BLaER1 treated with 17β-estradiol and CSF1 and Interleukin-3, amounts not matched to agents 10 nM and 100 nM (cell line): Measurements from ENCODE around the gene WDR86.

Experiments
- H3K27ac ChIP-seq, 11 experiments: shearing (Covaris generic); formaldehyde crosslinking; 2 replicates each; pipeline ENCODE4 v1.8.1; 2022
- H3K27me3 ChIP-seq, 11 experiments: shearing (Covaris generic); formaldehyde crosslinking; 2 replicates each; pipeline ENCODE4 v1.8.1; 2022
- H3K36me3 ChIP-seq, 11 experiments: shearing (Covaris generic); formaldehyde crosslinking; 2 replicates each; pipeline ENCODE4 v1.8.1; 2022
- H3K4me1 ChIP-seq, 10 experiments: shearing (Covaris generic); formaldehyde crosslinking; 2 replicates each; pipeline ENCODE4 v1.8.1; 2022
- H3K4me2 ChIP-seq, 11 experiments: shearing (Covaris generic); formaldehyde crosslinking; 2 replicates each; pipeline ENCODE4 v1.8.1; 2022
- H3K4me3 ChIP-seq, 10 experiments: shearing (Covaris generic); formaldehyde crosslinking; 2 replicates each; pipeline ENCODE4 v1.8.1; 2022
- H3K9ac ChIP-seq, 11 experiments: shearing (Covaris generic); formaldehyde crosslinking; 2 replicates each; pipeline ENCODE4 v1.8.1; 2022
- H3K9me3 ChIP-seq, 11 experiments: shearing (Covaris generic); formaldehyde crosslinking; replicated peaks in 1 of 11; 2 replicates each; pipeline ENCODE4 v1.8.1; 2022
- H4K20me1 ChIP-seq, 11 experiments: shearing (Covaris generic); formaldehyde crosslinking; 2 replicates each; pipeline ENCODE4 v1.8.1; 2022
- Cebpa-rat ChIP-seq, 11 experiments: shearing (Covaris generic); IDR thresholded peaks; 2 replicates each; pipeline ENCODE4 v1.8.1; 2022

WDR86 gene

GRCh38 chr7:151409667-151410404, at the start of gene WDR86:
Gene WDR86 (minus strand): TSS chr7:151410038. CDS start chr7:151409589, 449 bp downstream.
- Histone ChIP-seq H3K4me2 (peak within 1 kb of the TSS; percentile 85 to 96 (median 91)), H3K4me3 (peak within 1 kb of the TSS; percentile 41 to 66 (median 56)), H3K9me3 (no peaks in the 10 kb centered on the region), H3K27ac (peak within 1 kb of the TSS in 4 of 11 experiments; percentile 4 to 57 (median 22); a peak in 4 of 22 replicates), H4K20me1 (peaks cover 0 to 58% (median 22%) of the 10 kb centered on the region in 11 experiments; a peak in 13 of 22 replicates), H3K27me3 (peaks cover 80 to 97% (median 92%) of the 10 kb centered on the region in 11 experiments), H3K9ac (peak within 1 kb of the TSS in 10 of 11 experiments; percentile 27 to 71 (median 52); a peak in 16 of 22 replicates), H3K4me1 (peaks cover 37 to 56% (median 48%) of the 10 kb centered on the region in 10 experiments), H3K36me3 (no peaks in the 10 kb centered on the region)
- TF ChIP-seq Cebpa-rat (IDR thresholded peaks at IDR 0.05) = no peak

- H3K36me3 ChIP-seq = peaks cover 0 to 10% (median 5%) of the 10 kb centered on the region in 11 experiments; a peak in 13 of 22 replicates
- peaks cover 0 to 18% (median 10%) of the 10 kb centered on the region in 10 experiments; a peak in 16 of 20 replicates for H3K4me1 ChIP-seq
- H3K9ac ChIP-seq = no peak overlapping the region
- peaks cover 3 to 11% (median 5%) of the 10 kb centered on the region in 11 experiments for H3K9me3 ChIP-seq
- peak overlapping the region in 5 of 11 experiments; percentile 5 to 69 (median 22); a peak in 1 of 22 replicates for H3K4me2 ChIP-seq
- no peaks in the 10 kb centered on the region for H3K27me3 ChIP-seq
- H3K27ac ChIP-seq = no peak overlapping the region
- H3K4me3 ChIP-seq = no peak overlapping the region
- peaks cover 0 to 15% (median 0%) of the 10 kb centered on the region in 11 experiments; a peak in 3 of 22 replicates for H4K20me1 ChIP-seq
- TF ChIP-seq Cebpa-rat (IDR thresholded peaks at IDR 0.05) = no peak
Measured at GRCh38 chr7:151457534-151457933, 47.7 kb upstream of the WDR86 start.

GRCh38 chr7:151456782-151457181, 46.9 kb upstream of the WDR86 start:
- Histone ChIP-seq H3K4me1 (peaks cover 0 to 18% (median 10%) of the 10 kb centered on the region in 10 experiments; a peak in 16 of 20 replicates), H3K9me3 (0 out of 22 replicates have a peak, but pooled peaks cover 0 to 6% (median 0%) of the 10 kb centered on the region in 11 experiments), H3K9ac (no peak overlapping the region), H3K4me3 (no peak overlapping the region), H3K36me3 (peaks cover 0 to 2% (median 0%) of the 10 kb centered on the region in 11 experiments; a peak in 2 of 22 replicates), H3K4me2 (peak overlapping the region in 10 of 11 experiments; percentile 1 to 69 (median 20); a peak in 11 of 22 replicates), H4K20me1 (peaks cover 0 to 15% (median 0%) of the 10 kb centered on the region in 11 experiments; a peak in 3 of 22 replicates), H3K27ac (no peak overlapping the region), H3K27me3 (no peaks in the 10 kb centered on the region)
- no peak for TF ChIP-seq Cebpa-rat (IDR thresholded peaks at IDR 0.05)

- no peaks in the 10 kb centered on the region for H3K36me3 ChIP-seq
- peaks cover 0 to 18% (median 10%) of the 10 kb centered on the region in 10 experiments; a peak in 16 of 20 replicates for H3K4me1 ChIP-seq
- no peak overlapping the region for H3K4me3 ChIP-seq
- no peak for TF ChIP-seq Cebpa-rat (IDR thresholded peaks at IDR 0.05)
- H3K9ac ChIP-seq = no peak overlapping the region
- no peaks in the 10 kb centered on the region for H3K27me3 ChIP-seq
- H3K9me3 ChIP-seq = 0 out of 22 replicates have a peak, but pooled peaks cover 0 to 6% (median 0%) of the 10 kb centered on the region in 11 experiments
- H4K20me1 ChIP-seq = peaks cover 0 to 15% (median 0%) of the 10 kb centered on the region in 11 experiments; a peak in 2 of 22 replicates
- no peak overlapping the region for H3K27ac ChIP-seq
- H3K4me2 ChIP-seq = peak overlapping the region in 6 of 11 experiments; percentile 5 to 69 (median 34); a peak in 7 of 22 replicates
Measured at GRCh38 chr7:151456276-151456675, 46.4 kb upstream of the WDR86 start.

- Histone ChIP-seq H3K9me3 (0 out of 22 replicates have a peak, but pooled peaks cover 0 to 6% (median 0%) of the 10 kb centered on the region in 11 experiments), H3K27me3 (no peaks in the 10 kb centered on the region), H3K9ac (no peak overlapping the region), H3K36me3 (no peaks in the 10 kb centered on the region), H4K20me1 (peaks cover 0 to 12% (median 0%) of the 10 kb centered on the region in 11 experiments; a peak in 1 of 22 replicates), H3K4me2 (no peak overlapping the region), H3K4me3 (no peak overlapping the region), H3K27ac (no peak overlapping the region), H3K4me1 (peaks cover 0 to 18% (median 10%) of the 10 kb centered on the region in 10 experiments; a peak in 16 of 20 replicates)
- TF ChIP-seq Cebpa-rat (IDR thresholded peaks at IDR 0.05) = no peak
Measured at GRCh38 chr7:151455690-151456089, 45.9 kb upstream of the WDR86 start.

- 0 out of 22 replicates have a peak, but pooled peaks cover 0 to 6% (median 0%) of the 10 kb centered on the region in 11 experiments for H3K9me3 ChIP-seq
- no peak overlapping the region for H3K27ac ChIP-seq
- no peaks in the 10 kb centered on the region for H3K27me3 ChIP-seq
- H4K20me1 ChIP-seq = peaks cover 0 to 6% (median 0%) of the 10 kb centered on the region in 11 experiments; a peak in 1 of 22 replicates
- no peak for TF ChIP-seq Cebpa-rat (IDR thresholded peaks at IDR 0.05)
- H3K4me2 ChIP-seq = 0 out of 22 replicates have a peak overlapping the region, but pooled peaks of 1 of the 11 experiments have one; percentile 3
- H3K9ac ChIP-seq = no peak overlapping the region
- H3K4me1 ChIP-seq = peaks cover 0 to 18% (median 10%) of the 10 kb centered on the region in 10 experiments; a peak in 16 of 20 replicates
- H3K4me3 ChIP-seq = no peak overlapping the region
- H3K36me3 ChIP-seq = no peaks in the 10 kb centered on the region
Measured at GRCh38 chr7:151454932-151455530, 45.2 kb upstream of the WDR86 start.

- no peak overlapping the region for H3K27ac ChIP-seq
- no peak overlapping the region for H3K4me3 ChIP-seq
- H3K4me2 ChIP-seq = no peak overlapping the region
- no peak overlapping the region for H3K9ac ChIP-seq
- peaks cover 0 to 18% (median 10%) of the 10 kb centered on the region in 10 experiments; a peak in 16 of 20 replicates for H3K4me1 ChIP-seq
- no peaks in the 10 kb centered on the region for H4K20me1 ChIP-seq
- no peaks in the 10 kb centered on the region for H3K27me3 ChIP-seq
- H3K36me3 ChIP-seq = no peaks in the 10 kb centered on the region
- no peak for TF ChIP-seq Cebpa-rat (IDR thresholded peaks at IDR 0.05)
- 0 out of 22 replicates have a peak, but pooled peaks cover 0 to 6% (median 0%) of the 10 kb centered on the region in 11 experiments for H3K9me3 ChIP-seq
Measured at GRCh38 chr7:151454305-151454704, 44.5 kb upstream of the WDR86 start.

- no peak overlapping the region for H3K27ac ChIP-seq
- peaks cover 0 to 2% (median 0%) of the 10 kb centered on the region in 11 experiments; a peak in 7 of 22 replicates for H3K27me3 ChIP-seq
- peaks cover 2 to 19% (median 12%) of the 10 kb centered on the region in 10 experiments; a peak in 19 of 20 replicates for H3K4me1 ChIP-seq
- H3K36me3 ChIP-seq = no peaks in the 10 kb centered on the region
- TF ChIP-seq Cebpa-rat (IDR thresholded peaks at IDR 0.05) = no peak
- H3K4me2 ChIP-seq = no peak overlapping the region
- no peak overlapping the region for H3K4me3 ChIP-seq
- H3K9ac ChIP-seq = no peak overlapping the region
- H4K20me1 ChIP-seq = no peaks in the 10 kb centered on the region
- 0 out of 22 replicates have a peak, but pooled peaks cover 0 to 6% (median 0%) of the 10 kb centered on the region in 11 experiments for H3K9me3 ChIP-seq
Measured at GRCh38 chr7:151453326-151453791, 43.5 kb upstream of the WDR86 start.
